HG03064 (cell line): Measurements from ENCODE around the gene CCDC57.

ENCODE experiments used
- ATAC-seq: cut with Tn5 transposase; IDR thresholded peaks from one replicate; pipeline ENCODE4 v1.9.1; 2021; ENCODE audit warnings: low read depth; ENCODE audit not compliant: unreplicated experiment

The CCDC57 gene

GRCh38 chr17:82129095-82129494 lies 83.5 kb downstream of the CCDC57 start:
- no peak for ATAC-seq

- ATAC-seq, result no peak
Measured at GRCh38 chr17:82128287-82128686, 84.4 kb downstream of the CCDC57 start.

- no peak for ATAC-seq
Measured at GRCh38 chr17:82127704-82128103, 84.9 kb downstream of the CCDC57 start.

GRCh38 chr17:82127315-82127595 lies 85.4 kb downstream of the CCDC57 start:
- ATAC-seq, result no peak

GRCh38 chr17:82126556-82127314 lies 85.9 kb downstream of the CCDC57 start:
- no peak for ATAC-seq

DNA sequence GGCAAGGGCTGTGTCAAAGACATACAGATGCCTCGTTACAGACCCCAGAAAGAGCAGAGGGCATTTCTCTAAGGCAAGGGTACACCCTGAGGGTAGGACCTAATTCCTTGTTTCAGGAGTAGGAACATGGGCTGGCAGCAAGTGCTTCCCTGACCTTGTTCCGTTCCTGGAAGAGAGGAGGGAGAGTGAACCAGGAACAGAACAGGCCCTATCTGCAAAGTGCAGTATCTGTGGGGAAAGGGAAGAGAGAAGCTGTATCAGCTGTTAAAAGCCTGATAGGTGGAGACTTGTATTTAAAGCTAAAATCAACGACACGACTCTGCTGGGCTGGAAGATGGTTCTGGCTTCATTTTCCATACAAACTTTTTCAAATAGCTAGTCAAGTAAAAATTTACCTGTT lies 88.5 kb downstream of the CCDC57 start:
- no peak for ATAC-seq

DNA sequence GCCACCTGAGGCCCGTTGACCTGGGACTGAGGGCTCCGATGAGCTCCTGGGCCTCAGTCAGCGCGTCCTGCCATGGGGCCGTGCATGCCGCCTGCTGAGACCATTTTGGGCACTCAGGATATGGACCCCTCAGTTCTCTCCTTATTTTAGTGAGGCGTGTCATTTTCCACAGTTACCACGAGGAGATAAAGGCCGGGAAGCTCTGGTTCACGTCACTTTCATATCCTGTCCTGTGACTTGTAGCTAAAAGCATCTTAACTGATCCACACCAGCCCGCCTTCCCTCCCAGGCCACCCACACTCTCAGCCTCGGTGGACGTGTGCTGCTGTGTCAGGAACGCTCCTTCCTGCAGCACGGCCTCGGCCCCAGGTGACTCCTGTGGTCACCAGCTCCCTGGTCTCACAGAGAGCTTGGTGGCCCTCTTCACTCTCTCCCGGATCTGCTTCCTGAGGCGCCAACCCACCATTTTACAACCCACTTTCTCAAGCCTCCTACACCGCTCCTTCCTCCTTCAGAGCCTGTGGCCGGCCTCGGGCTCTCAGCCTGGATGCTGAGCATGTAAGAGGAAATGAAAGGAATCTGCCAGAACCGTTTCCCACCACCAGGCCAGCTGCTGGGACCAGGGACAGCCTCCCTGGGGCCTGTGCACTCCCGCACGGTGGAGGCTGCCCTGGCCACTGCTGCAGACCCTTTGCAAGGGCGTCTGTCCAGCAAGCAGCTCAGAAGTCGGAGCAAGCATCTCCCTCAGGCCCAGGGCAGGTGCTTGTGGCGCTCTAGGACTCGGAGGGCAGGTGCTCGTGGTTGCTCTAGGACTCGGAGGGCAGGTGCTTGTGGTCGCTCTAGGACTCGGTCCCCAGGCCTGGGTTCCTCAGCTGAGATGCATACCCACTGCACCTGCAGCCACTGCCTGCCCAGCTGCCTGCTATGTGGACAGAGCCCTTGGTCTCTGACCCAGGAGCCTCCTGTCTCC lies 90.7 kb downstream of the CCDC57 start:
- no peak for ATAC-seq

- ATAC-seq, result no peak
Measured at GRCh38 chr17:82121246-82121645, 91.4 kb downstream of the CCDC57 start.

GRCh38 chr17:82120148-82120547 lies 92.5 kb downstream of the CCDC57 start:
- no peak for ATAC-seq

GRCh38 chr17:82118815-82119380 lies 93.7 kb downstream of the CCDC57 start:
- ATAC-seq, result no peak

- ATAC-seq, result no peak
Measured at GRCh38 chr17:82118168-82118814, 94.4 kb downstream of the CCDC57 start.

DNA sequence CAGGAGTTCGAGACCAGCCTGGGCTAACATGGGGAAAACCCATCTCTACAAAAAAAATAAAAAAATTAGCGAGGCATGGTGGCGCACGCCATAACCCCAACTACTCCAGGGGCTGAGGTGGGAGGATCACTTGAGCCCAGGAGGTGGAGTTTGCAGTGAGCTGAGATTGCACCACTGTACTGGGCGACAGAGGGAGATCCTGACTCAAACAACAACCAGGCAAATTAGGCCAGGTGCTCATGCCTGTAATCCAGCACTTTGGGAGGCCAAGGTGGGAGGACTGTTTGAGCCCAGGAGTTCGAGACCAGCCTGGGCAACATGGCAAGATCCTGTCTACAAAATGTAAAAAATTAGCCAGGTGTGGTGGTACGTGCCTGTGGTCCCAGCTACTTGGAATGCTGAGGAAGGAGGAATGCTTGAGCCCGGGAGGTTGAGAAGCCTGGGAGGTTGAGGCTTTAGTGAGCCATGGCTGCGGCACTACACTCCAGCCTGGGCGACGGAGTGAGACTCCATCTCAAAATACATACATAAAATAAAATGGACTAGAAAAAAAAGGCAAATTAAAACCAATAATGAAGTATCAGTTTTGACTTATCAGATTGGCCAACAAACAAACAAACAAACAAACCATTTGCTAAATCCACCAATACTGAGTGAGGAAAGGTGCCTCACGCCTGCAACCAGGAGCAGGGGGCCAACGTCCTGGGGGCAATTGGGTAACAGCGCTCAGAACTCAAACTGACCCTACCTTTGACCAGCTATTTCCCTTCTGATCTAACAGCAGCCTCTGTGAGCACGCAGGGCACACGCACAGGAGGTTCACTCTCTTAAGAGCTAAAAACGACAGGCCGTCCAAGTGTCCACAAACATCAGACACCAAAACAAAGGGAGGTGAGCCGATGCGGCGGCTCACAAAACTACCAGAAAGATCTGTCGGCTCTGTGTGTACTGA lies 95.2 kb downstream of the CCDC57 start:
- no peak for ATAC-seq

GRCh38 chr17:82116246-82116645 lies 96.4 kb downstream of the CCDC57 start:
- ATAC-seq, result no peak

DNA sequence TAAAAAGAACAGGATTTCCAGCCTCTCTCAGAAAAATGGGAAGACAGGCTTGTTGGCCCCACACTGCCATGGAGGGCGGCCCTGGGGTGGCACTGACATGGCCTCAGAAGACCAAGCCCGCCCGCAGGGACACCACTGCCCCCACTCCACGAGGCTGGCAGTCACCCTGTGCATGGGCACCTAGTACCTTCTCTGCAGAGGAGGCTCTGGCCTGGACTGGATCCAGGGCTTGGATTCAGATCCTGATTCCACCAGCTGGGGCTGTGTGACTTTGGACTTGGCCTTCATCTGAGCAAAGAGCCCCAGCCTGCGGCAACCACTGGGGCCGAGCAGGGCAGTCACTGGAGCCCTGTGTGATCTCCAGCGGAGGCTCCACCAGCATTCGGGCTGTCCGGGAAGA lies 97.8 kb downstream of the CCDC57 start:
- ATAC-seq, result no peak

DNA sequence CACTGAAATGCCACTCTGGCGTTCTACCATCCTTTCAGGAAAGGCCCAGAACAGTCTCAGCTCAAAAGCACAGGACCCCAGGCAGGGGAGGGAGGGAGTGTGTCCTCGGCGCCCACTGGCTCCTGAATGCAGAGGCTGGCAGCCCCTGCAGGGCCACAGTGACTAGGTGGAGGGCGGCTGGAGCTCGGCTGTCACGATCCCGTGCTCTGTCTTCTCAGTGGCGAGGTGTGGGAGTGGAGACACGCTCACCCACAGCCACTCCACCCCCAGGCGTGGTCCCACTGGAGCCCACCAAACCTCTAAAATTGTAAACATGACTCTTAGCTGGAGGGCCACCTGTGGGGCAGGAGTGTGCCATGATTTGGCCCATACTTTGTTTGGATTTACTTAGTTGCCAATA lies 98.2 kb downstream of the CCDC57 start:
- ATAC-seq, result no peak

DNA sequence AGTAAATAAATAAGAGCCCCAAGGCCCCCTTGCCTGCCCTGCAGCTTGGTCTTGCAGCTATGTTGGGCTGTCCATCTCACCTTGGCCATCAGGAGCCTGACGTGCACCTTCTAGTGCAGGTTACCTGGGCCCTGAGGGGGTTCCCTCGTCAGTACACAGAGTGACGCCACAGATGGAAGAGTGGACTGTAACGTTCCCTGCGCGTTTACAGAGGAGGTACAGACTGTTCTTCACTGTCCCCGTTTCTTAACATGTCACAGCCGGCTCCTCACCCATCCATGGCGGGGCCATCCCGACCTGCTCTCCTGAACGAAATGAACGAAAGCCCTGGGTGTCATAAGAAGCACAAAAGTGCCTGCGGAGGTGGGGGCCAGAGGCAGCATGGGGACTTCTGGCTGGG lies 98.7 kb downstream of the CCDC57 start:
- ATAC-seq, result no peak

DNA sequence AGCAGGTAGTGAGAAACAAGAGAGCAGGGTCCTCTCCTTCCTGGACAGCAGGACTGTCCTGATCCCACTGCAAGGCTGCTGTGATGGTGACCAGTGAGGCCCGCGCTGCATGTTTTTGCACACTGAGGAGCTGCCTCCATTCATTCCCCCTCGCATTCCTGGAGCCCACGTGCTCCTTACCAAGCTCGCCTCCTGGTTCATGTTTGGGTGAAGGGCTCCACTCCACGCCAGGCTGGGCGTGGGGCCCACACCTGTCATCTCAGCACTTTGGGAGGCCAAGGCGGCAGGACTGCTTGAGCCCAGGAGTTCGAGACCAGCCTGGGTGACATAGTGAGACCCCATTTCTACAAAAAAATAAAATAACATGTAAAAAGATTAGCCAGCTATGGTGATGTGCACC lies 99.2 kb downstream of the CCDC57 start:
- ATAC-seq, result no peak

GRCh38 chr17:82112914-82113311 lies 99.7 kb downstream of the CCDC57 start:
- no peak for ATAC-seq

DNA sequence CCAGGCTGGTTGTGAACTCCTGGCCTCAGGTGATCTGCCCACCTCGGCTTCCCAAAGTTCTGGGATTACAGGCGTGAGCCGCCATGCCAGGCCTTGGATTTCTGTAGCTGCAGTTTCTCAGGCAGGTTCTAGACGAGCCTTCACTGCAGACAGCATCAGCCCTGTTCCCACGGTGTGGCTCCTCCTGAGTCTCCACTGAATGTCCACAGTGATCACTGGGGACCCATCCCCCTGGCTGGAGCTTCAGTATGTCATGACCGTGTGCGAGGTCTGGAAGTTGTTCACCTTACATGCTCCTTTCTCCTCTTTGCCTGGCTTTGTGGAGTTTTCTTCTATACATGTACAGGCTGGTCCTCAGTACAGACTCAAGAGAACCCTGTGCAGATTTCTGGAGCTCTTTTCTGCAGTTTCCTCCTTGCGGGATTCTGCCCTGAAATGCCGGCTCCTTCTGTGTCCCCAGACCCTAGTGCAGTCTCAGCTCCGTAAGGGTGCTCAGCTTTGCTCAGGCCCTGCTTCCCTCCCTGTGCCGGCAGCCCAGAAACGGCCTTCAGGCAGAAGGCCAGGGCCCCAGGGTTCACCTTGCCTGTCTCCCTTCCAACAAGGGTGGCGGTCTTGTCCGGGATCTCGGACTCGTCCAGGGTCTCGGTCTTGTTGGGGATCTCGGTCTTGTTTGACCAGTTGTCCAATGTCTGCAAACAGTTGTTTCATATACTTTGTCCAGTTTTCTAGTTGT lies 100.3 kb downstream of the CCDC57 start:
- no peak for ATAC-seq
